GM12872 (cell line): Measurements from ENCODE around the gene FOSL1.

Experiments used
- CTCF ChIP-seq: IDR thresholded peaks from 3 replicates; pipeline ENCODE4 v1.5.1; 2011; ENCODE audit warnings: low read depth, mild to moderate bottlenecking, low read length, moderate library complexity; ENCODE audit not compliant: insufficient read depth

Gene FOSL1

GRCh38 chr11:65894034-65894591 lies 6.1 kb downstream of the FOSL1 start:
- 0 out of 3 replicates have a peak, but pooled peaks have one; percentile 2 for TF ChIP-seq CTCF

GRCh38 chr11:65892661-65893317 lies 7.4 kb downstream of the FOSL1 start:
- no peak for TF ChIP-seq CTCF

GRCh38 chr11:65891219-65892136 lies 8.7 kb downstream of the FOSL1 start:
- TF ChIP-seq CTCF: peak; percentile 68

- no peak for TF ChIP-seq CTCF
Observed at GRCh38 chr11:65890324-65891218, 9.6 kb downstream of the FOSL1 start, which contains the start of gene CCDC85B. Gene CCDC85B (plus strand): TSS chr11:65890673. CDS start chr11:65890784, 111 bp downstream.

GRCh38 chr11:65888163-65888814 lies 11.9 kb downstream of the FOSL1 start, which contains the start of gene FIBP:
Gene FIBP (minus strand): TSS chr11:65888471. CDS start chr11:65888418, 53 bp downstream.
- TF ChIP-seq CTCF: peak; percentile 82

- no peak for TF ChIP-seq CTCF
Observed at GRCh38 chr11:65887723-65888162, 12.4 kb downstream of the FOSL1 start.
